Adrenal gland (tissue), 5 donors: ENCODE data around the gene B9D1.

Source experiments
- CTCF ChIP-seq, 6 experiments: fragments of 450-650 bp in 4 of 6; fragments of 200-600 bp in 2 of 6; sonication (generic) in 1 of 6; IDR thresholded peaks; 1 replicate in 5 of 6; 2 replicates in 1 of 6; pipeline versions ENCODE4 v1.5.1 to v1.8.0; 2016 to 2021; ENCODE audit warnings: antibody characterized with exemption in 6 of 6, mild to moderate bottlenecking in 2 of 6, moderate library complexity in 1 of 6
- POLR2A ChIP-seq, 2 donors: fragments of 450-650 bp; IDR thresholded peaks; one replicate each; pipeline ENCODE4 v1.6.1; 2017; ENCODE audit warnings: antibody characterized with exemption in 2 of 2, mild to moderate bottlenecking in 2 of 2, moderate library complexity in 1 of 2
- donor health status: DM: no; HTN: no; CAD: no.

DNA sequence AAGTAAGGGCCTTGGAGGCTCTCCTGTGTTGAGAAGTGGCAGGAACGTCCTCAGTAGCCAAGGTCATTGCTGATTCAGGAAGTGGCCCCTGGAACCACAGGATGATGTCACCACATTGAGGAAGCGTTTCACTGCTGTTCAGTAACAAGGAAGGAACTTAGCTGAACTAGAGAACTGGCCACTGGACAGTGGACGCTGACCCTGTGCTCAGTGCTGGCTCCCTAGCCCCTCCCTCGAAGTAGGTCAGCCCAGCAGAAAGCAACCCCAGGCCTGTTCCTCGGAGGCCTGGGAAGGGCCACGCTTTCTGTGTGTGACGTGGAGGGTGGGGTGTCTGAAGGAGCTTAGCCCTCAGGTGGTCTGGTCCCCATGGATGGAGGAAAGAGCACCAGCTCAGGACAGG, 58.3 kb downstream of the B9D1 start:
- TF ChIP-seq POLR2A (IDR thresholded peaks at IDR 0.05) (no peak), CTCF (IDR thresholded peaks at IDR 0.05) (no peak)
